ENCODE data around the gene PANX3. TPM values are rescaled to one million over a fixed set of nuclear protein-coding genes. Genes with fewer than 3 reads are reported as not detected.

Gene PANX3
- polyA plus RNA-seq, 3 donors = not detected

DNA sequence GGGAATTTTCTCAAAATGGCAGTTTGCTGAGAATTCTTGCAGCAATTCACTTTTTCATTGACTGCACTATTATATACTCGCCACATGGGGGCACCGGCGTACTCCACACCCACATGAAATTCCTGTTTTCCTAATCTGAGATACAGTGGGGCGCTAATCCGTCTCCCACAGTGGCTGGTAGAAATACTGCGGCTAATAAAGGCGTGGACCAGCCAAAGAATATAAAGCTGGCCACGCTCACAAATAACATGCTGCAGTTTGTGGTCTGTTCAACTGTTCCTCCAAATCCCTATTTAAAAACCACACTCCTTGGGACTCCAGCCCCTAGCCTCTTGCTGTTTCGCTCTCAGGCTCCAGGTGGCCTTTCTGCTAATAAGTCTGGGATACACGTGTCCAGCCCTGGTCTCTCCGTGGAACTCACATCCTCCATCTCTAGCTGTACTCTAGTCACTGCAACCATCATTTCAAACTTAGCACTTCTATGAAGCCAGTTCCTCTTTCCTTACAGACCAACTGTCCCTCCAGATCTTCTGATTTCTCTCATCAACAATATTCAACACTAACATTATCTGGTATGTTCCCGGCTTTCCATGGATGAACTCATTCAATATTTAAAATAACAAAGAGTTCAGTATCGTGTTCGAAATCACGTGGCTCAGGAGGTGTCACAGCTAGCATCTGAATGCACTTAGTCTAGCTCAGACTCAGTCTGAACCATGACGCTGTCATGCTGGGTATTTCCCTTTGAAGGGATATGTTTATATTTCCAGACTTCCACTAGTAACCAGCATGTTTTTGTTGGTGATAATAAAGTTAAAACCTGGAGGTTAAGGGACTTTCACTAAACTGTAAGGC lies 33.4 kb downstream of the PANX3 start:
- peak in 7 of 11 donors; percentile 47 to 64 (median 54) for DNase-seq (ENCODE audit: extremely low read depth in 1 of 11, low read depth in 9 of 11, low spot score in 4 of 11)

DNA sequence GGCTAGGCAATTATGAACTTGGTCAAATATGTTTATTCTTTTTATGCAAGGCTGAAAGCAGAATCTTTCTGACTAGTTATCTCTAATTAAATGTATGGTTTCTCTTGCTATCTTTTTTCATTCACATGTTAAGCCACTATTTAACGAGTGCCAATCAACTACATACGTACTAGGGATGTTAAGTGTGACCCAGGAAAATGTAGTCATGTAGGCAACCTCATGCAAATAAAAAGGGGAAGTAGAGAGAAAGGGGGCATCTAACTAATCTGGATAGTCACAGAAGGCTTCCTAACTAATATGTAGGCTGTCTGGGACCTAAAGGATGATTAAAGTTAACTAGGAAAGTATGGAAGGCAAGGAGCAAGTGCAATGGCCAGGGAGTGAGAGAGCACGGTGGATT lies 34.9 kb downstream of the PANX3 start:
- DNase-seq (ENCODE audit: extremely low read depth in 1 of 11, low read depth in 9 of 11, low spot score in 4 of 11) = no peak

GRCh38 chr11:124648610-124649009 lies 37.4 kb downstream of the PANX3 start:
- no peak for DNase-seq (ENCODE audit: extremely low read depth in 1 of 11, low read depth in 9 of 11, low spot score in 4 of 11)

DNA sequence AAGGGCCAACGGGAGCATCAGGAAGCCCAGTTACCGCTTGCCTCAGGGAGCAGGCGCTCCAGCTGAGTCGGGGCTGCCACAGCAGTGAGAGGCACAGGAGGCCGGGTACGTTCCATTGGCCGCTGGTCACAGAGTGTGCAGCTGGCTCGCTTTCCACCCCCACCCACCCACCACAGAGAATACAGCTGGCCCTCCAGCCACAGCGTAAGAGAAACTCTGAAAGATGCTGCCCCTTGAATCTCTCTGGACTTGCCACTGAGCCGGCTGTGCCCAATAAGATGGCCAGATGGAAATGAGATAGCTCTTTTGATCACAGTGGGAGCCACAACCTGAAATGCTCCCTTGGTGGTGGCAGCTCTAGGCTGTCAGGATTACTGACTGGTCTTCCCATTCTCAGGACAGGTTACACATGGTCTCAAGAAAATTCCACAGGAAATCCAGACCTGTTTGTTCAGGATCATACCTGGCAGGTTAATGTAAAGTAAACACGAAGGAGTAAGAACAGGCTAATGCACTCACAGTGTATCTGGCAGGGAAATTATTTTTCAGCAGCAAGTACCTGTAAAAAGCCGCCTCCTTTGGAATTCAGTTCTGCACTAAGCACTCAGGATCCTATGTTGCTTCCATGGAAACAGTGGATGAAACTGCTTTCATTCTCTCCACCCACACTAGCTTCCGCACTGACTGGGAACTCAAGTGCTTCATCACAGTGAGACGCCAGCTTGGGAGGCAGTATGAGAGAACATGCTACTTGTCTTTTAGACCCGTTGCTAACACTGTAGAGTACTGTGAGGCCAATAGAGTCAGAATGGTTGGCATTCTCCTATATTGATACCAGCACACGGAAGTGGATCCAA lies 45.8 kb downstream of the PANX3 start:
- DNase-seq (ENCODE audit: extremely low read depth in 1 of 11, low read depth in 9 of 11, low spot score in 4 of 11) = peak in 3 of 11 donors; percentile 17 to 24 (median 23)

GRCh38 chr11:124657904-124658303 lies 46.7 kb downstream of the PANX3 start:
- DNase-seq (ENCODE audit: extremely low read depth in 1 of 11, low read depth in 9 of 11, low spot score in 4 of 11) = no peak

GRCh38 chr11:124658501-124658900 lies 47.3 kb downstream of the PANX3 start:
- no peak for DNase-seq (ENCODE audit: extremely low read depth in 1 of 11, low read depth in 9 of 11, low spot score in 4 of 11)

DNA sequence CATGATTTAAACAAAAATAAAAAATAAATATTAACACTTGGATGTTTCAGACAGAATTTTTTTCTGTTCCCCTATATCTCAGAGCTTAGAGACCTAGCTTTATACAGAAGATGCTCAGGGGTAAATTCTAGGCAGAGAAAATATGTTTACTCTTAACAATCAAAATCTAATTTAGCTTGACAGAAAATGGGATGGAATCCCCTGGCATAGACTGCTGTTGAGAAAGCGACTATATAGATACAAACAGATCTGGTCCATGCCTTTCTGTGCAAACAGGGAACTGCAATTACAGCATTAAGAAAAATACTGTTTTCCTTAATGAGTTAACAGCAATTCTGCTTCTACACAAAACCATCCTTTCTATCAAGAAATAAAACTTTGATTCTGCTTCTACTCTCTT lies 47.8 kb downstream of the PANX3 start:
- no peak for DNase-seq (ENCODE audit: extremely low read depth in 1 of 11, low read depth in 9 of 11, low spot score in 4 of 11)

GRCh38 chr11:124661553-124661952 lies 50.3 kb downstream of the PANX3 start:
- no peak for DNase-seq (ENCODE audit: extremely low read depth in 1 of 11, low read depth in 9 of 11, low spot score in 4 of 11)

GRCh38 chr11:124662106-124662505 lies 50.9 kb downstream of the PANX3 start:
- DNase-seq (ENCODE audit: extremely low read depth in 1 of 11, low read depth in 9 of 11, low spot score in 4 of 11) = no peak

- no peak for DNase-seq (ENCODE audit: extremely low read depth in 1 of 11, low read depth in 9 of 11, low spot score in 4 of 11)
These were observed 52.6 kb downstream of the PANX3 start for GRCh38 chr11:124663861-124664260.

DNA sequence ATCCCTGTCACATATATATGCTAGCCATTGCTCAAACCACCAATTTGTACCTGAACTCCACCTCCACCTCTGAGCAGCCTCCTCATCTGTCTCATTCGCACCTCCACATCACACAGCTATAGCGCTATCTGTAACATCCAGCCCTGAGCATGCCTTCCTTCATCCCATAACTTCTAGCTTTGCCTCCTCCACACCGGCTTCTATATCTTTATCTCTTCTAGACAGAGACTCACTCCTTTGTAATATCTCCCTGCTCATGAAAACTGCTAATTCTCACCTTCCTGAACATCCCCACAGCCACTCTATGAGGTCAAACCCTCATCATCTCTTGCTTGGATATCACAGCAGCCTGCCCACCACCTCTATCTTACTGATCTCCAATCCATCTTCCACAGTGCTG lies 56.4 kb downstream of the PANX3 start:
- no peak for DNase-seq (ENCODE audit: extremely low read depth in 1 of 11, low read depth in 9 of 11, low spot score in 4 of 11)

DNA sequence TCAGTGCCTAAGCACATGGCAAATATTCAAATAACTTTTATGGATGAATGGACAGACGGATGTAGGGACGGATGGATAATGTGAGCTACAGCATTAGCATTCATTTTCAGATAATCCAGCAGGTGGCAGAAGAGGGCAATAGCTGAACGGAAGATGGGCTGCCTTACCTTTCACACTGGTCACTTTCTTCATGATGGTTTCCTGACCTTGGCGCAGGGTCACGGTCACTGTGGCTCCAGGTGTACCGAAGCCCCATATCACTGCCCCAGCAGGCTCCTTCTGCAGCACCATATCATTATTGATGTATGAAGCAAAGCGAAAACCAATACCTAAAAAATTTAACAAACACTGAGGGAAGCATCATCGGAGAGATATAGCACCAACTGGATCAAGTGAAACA lies 58.0 kb downstream of the PANX3 start:
- peak in 3 of 11 donors; percentile 11 to 36 (median 32) for DNase-seq (ENCODE audit: extremely low read depth in 1 of 11, low read depth in 9 of 11, low spot score in 4 of 11)

Other genes starting within 250 kb of the PANX3 start
- not detected for gene OR8B2, start 226.9 kb upstream of the PANX3 start, polyA plus RNA-seq (ENCODE audit: insufficient read length in 3 of 3)
- gene OR8B3, start 212.4 kb upstream of the PANX3 start, polyA plus RNA-seq (ENCODE audit: insufficient read length in 3 of 3) = not detected
- gene OR8B4, start 186.6 kb upstream of the PANX3 start, polyA plus RNA-seq (ENCODE audit: insufficient read length in 3 of 3) = not detected
- under 1 TPM in 1 of 3 donors, not detected in 2; 0.03 TPM for gene OR8B8, start 165.7 kb upstream of the PANX3 start, polyA plus RNA-seq (ENCODE audit: insufficient read length in 3 of 3)
- gene OR8B12, start 67.8 kb upstream of the PANX3 start, polyA plus RNA-seq (ENCODE audit: insufficient read length in 3 of 3) = not detected
- gene OR8A1, start 41.4 kb upstream of the PANX3 start, polyA plus RNA-seq (ENCODE audit: insufficient read length in 3 of 3) = under 1 TPM in 1 of 3 donors, not detected in 2; 0.03 TPM
- gene TBRG1, start 11.4 kb downstream of the PANX3 start, polyA plus RNA-seq (ENCODE audit: insufficient read length in 3 of 3) = 10 to 100 TPM; 25.9 to 41.5 (median 30.3) TPM
- 10 to 100 TPM; 27.0 to 33.5 (median 31.9) TPM for gene SIAE, start 62.3 kb downstream of the PANX3 start, polyA plus RNA-seq (ENCODE audit: insufficient read length in 3 of 3)
- 10 to 100 TPM; 20.1 to 28.4 (median 21.8) TPM for gene SPA17, start 62.5 kb downstream of the PANX3 start, polyA plus RNA-seq (ENCODE audit: insufficient read length in 3 of 3)
- gene NRGN, start 128.5 kb downstream of the PANX3 start, polyA plus RNA-seq (ENCODE audit: insufficient read length in 3 of 3) = 10 to 100 TPM; 14.3 to 26.3 (median 18.8) TPM
- 1 to 10 TPM; 4.9 to 7.1 (median 5.9) TPM for gene VSIG2, start 140.8 kb downstream of the PANX3 start, polyA plus RNA-seq (ENCODE audit: insufficient read length in 3 of 3)
- 10 to 100 TPM; 56.1 to 72.4 (median 68.1) TPM for gene ESAM, start 150.9 kb downstream of the PANX3 start, polyA plus RNA-seq (ENCODE audit: insufficient read length in 3 of 3)
- 10 to 100 TPM; 26.5 to 42.6 (median 30.0) TPM for gene MSANTD2, start 189.0 kb downstream of the PANX3 start, polyA plus RNA-seq (ENCODE audit: insufficient read length in 3 of 3)

Data from renal cortex interstitium (tissue), 11 donors.